K562 (cell line): Measurements from ENCODE around the gene TMEFF1. TPM values are rescaled to one million over a fixed set of nuclear protein-coding genes. Genes with fewer than 3 reads are reported as not detected.
A peak's percentile ranks its signal among the peaks of the same experiment; 100 is the strongest.

ENCODE experiments used
- ATAC-seq: fragments of 200-7000 bp; cut with Tn5 transposase; 3 replicates; pipeline ENCODE4 v1.9.1; 2020; ENCODE audit warnings: moderate library complexity
- BruUV-seq: library from RNA; stranded (reverse); fragments of 400-500 nt; replicated peaks from 2 replicates; lab custom pipeline; 2021; lab: Mats Ljungman, UMichigan
- CTCF ChIA-PET: fragments of 300-600 bp; formaldehyde crosslinking; extraction: SDS; loops from one replicate; lab custom pipeline; 2021; ENCODE audit warnings: low intra/inter-chr PET ratio; lab: Yijun Ruan, JAX
- POLR2A ChIA-PET: fragments of 300-600, 350-650 bp; sonication (Branson Sonifier 250); formaldehyde crosslinking; extraction: SDS; loops from one replicate; lab custom pipeline; 2021; ENCODE audit warnings: antibody characterized with exemption, inconsistent platforms; lab: Yijun Ruan, JAX
- DNase-seq, 4 experiments: peaks; one replicate each; pipeline versions ENCODE4 v3.0.0 to v3.0.0-alpha.2; 2011 to 2018; ENCODE audit warnings: low spot score in 3 of 4, mixed read lengths in 3 of 4; ENCODE audit errors: extremely low read depth in 1 of 4
- FAIRE-seq: peaks from 2 replicates; lab custom pipeline; 2011; peaks lifted over from hg19 to GRCh38; lab: Jason Lieb, UNC
- H2AFZ ChIP-seq: 2 replicates; pipeline ENCODE4 v1.6.0; 2011; ENCODE audit warnings: low read depth, low read length, control low read depth, inconsistent platforms
- H3K27ac ChIP-seq: fragments of 200-600 bp; 3 replicates; pipeline ENCODE4 v1.8.0; 2011; ENCODE audit warnings: low read depth, mild to moderate bottlenecking, control low read depth, inconsistent platforms, low read length, moderate library complexity, mixed read lengths; ENCODE audit errors: extremely low read depth
- H3K27me3 ChIP-seq, 2 experiments: fragments of 300-600 bp in 1 of 2; 2 replicates in 1 of 2; 3 replicates in 1 of 2; pipeline versions ENCODE4 v1.6.0 to v1.8.0; 2011; ENCODE audit warnings: inconsistent platforms in 2 of 2, low read length in 2 of 2, mild to moderate bottlenecking in 1 of 2, mixed read lengths in 1 of 2, moderate library complexity in 1 of 2; ENCODE audit not compliant: control insufficient read depth in 2 of 2, insufficient read depth in 2 of 2
- H3K36me3 ChIP-seq: fragments of 300-600 bp; 3 replicates; pipeline ENCODE4 v1.8.0; 2011; ENCODE audit warnings: mild to moderate bottlenecking, low read length, inconsistent platforms; ENCODE audit not compliant: control insufficient read depth, insufficient read depth
- H3K4me1 ChIP-seq, 2 experiments: fragments of 200-600 bp in 1 of 2; replicated peaks in 1 of 2; 2 replicates in 1 of 2; 3 replicates in 1 of 2; pipeline versions ENCODE4 v1.5.1 to v1.8.0; 2011; ENCODE audit warnings: inconsistent platforms in 2 of 2, low read length in 2 of 2, mild to moderate bottlenecking in 1 of 2, mixed read lengths in 1 of 2, moderate library complexity in 1 of 2; ENCODE audit not compliant: control insufficient read depth in 2 of 2, insufficient read depth in 2 of 2
- H3K4me2 ChIP-seq: 2 replicates; pipeline ENCODE4 v1.6.1; 2011; ENCODE audit warnings: low read length, control low read depth, inconsistent platforms, mixed read lengths; ENCODE audit not compliant: insufficient read depth
- H3K4me3 ChIP-seq: fragments of 200-600 bp; sonication (generic), shearing (Covaris generic); 2 replicates; pipeline ENCODE4 v1.5.1; 2016; ENCODE audit warnings: control low read depth, inconsistent platforms
- H3K79me2 ChIP-seq: fragments of 200-600 bp; 3 replicates; pipeline ENCODE4 v1.8.0; 2011; ENCODE audit warnings: low read length, inconsistent platforms; ENCODE audit not compliant: control insufficient read depth, insufficient read depth
- H3K9ac ChIP-seq, 2 experiments: 2 replicates each; pipeline versions ENCODE4 v1.6.0 to v1.6.1; 2011; ENCODE audit warnings: low read depth in 2 of 2, low read length in 2 of 2, control low read depth in 1 of 2, inconsistent platforms in 1 of 2, mild to moderate bottlenecking in 1 of 2, mixed read lengths in 1 of 2; ENCODE audit not compliant: insufficient read depth in 1 of 2
- H3K9me1 ChIP-seq: one replicate; pipeline ENCODE4 v1.6.0; 2011; ENCODE audit warnings: inconsistent platforms, mild to moderate bottlenecking, low read length, moderate library complexity; ENCODE audit not compliant: control insufficient read depth, insufficient read depth
- H3K9me3 ChIP-seq: replicated peaks from 2 replicates; pipeline ENCODE4 v1.5.1; 2011; ENCODE audit warnings: low read depth, low read length, inconsistent platforms; ENCODE audit not compliant: control insufficient read depth, insufficient read depth
- H4K20me1 ChIP-seq: replicated peaks from 2 replicates; pipeline ENCODE4 v1.6.1; 2011; ENCODE audit warnings: low read length, inconsistent platforms, mixed read lengths; ENCODE audit not compliant: control insufficient read depth, insufficient read depth
- E2F5 ChIP-seq: sonication (generic); formaldehyde crosslinking; IDR thresholded peaks from 2 replicates; pipeline ENCODE4 v1.8.0; 2022; ENCODE audit warnings: mild to moderate bottlenecking, missing genetic modification reagents
- TFAP4 ChIP-seq: sonication (generic); formaldehyde crosslinking; IDR thresholded peaks from 2 replicates; pipeline ENCODE4 v1.8.0; 2022; ENCODE audit warnings: missing genetic modification reagents, mild to moderate bottlenecking, moderate library complexity, borderline replicate concordance
- ZBTB7A ChIP-seq: IDR thresholded peaks from 2 replicates; pipeline ENCODE4 v1.6.1; 2011; ENCODE audit warnings: low read depth, mild to moderate bottlenecking, low read length, moderate library complexity, borderline replicate concordance; ENCODE audit not compliant: control insufficient read depth
- ZNF551 ChIP-seq: fragments of 250-450 bp; sonication (Bioruptor Pico); IDR thresholded peaks from 2 replicates; pipeline ENCODE4 v1.5.0; 2021; ENCODE audit warnings: mild to moderate bottlenecking, moderate library complexity
- WGBS: fragments of 100-300 bp; shearing (Covaris generic); methylation state at CpG from one replicate; pipeline ENCODE4 v1.1.6; 2016; ENCODE audit warnings: low coverage, mixed read lengths; ENCODE audit not compliant: insufficient coverage; ENCODE audit errors: missing lambda C conversion rate; 5-methylcytosine and 5-hydroxymethylcytosine counted together
- in situ Hi-C: fragments of 300-500 bp; cut with MboI; formaldehyde crosslinking; loops from 4 replicates; pipeline ENCODE4 v1.15.0; 2018; ENCODE audit warnings: inconsistent platforms, mixed read lengths
- intact Hi-C: fragments of 100-400 bp; cut with micrococcal nuclease; formaldehyde crosslinking; loops from 2 replicates; pipeline ENCODE4 v1.14.2; 2022
- polyA plus RNA-seq, 8 experiments: library from polyadenylated mRNA; depleted of rRNA in 4 of 8; stranded (reverse) in 5 of 8; unstranded in 3 of 8; fragments of >200 nt; fragmentation: Nextera tagmentation in 2 of 8; fragmentation: Illumina TruSeq in 1 of 8; extraction: Ambion mirVana in 2 of 8; extraction: Trizol in 1 of 8; gene quantifications; 2 replicates each; pipeline versions ENCODE4 v1.2.1 to v1.2.3, GENCODE V29; 2011 to 2014; ENCODE audit warnings: inconsistent platforms in 1 of 8, missing spikeins in 1 of 8
- total RNA-seq, 7 experiments: library from RNA; depleted of rRNA in 6 of 7; stranded (reverse); fragments of >200 nt in 6 of 7; fragmentation: Illumina TruSeq in 2 of 7; extraction: Trizol in 2 of 7; gene quantifications; 2 replicates each; pipeline versions ENCODE4 v1.2.1 to v1.2.3, GENCODE V29; 2011 to 2021; ENCODE audit warnings: low replicate concordance in 1 of 7

Gene TMEFF1
- total and polyA plus RNA-seq, 9 of the 15 experiments (the other 6 are each of a cell fraction or from before 2014, with no cell fraction given), result 0.07 to 1.1 (median 0.28) TPM; not detected in 2

GRCh38 chr9:100474082-100474923 lies 1.4 kb downstream of the TMEFF1 start:
- Histone ChIP-seq H3K4me2 (peak overlapping the region; percentile 46; the same call in 1 of the 2 replicates), H3K4me3 (peak overlapping the region; percentile 43), H3K36me3 (no peaks in the 10 kb centered on the region), H4K20me1 (no peaks in the 10 kb centered on the region), H3K79me2 (no peaks in the 10 kb centered on the region), H3K27ac (no peak overlapping the region), H3K9ac (peak overlapping the region in 1 of 2 experiments; percentile 87; a peak in 1 of 4 replicates), H2AFZ (no peak overlapping the region), H3K27me3 (peaks cover 0 to 10% of the 10 kb centered on the region in 2 experiments; a peak in 4 of 5 replicates)
- intact Hi-C loops (no loop called here), in situ Hi-C loops (no loop called here)
- BruUV-seq, result no TSS peak
- POLR2A ChIA-PET, result interaction anchor here (0.5 kb wide), 1 partner anchor 18 kb away, joined by 4 read pairs; no protein-coding TSS in a partner anchor
- no peak for ATAC-seq
- no peak for DNase-seq
- CTCF ChIA-PET, result no interaction called here
- whole genome bisulfite sequencing, result 41% methylated on average over 14 of the region's 26 CpGs
- no peak for TF ChIP-seq TFAP4
- no peak for TF ChIP-seq ZNF551 (CRISPR knock-in tag)
- TF ChIP-seq ZBTB7A, result 0 out of 2 replicates have a peak, but pooled peaks have one; percentile 11
- no peak for TF ChIP-seq E2F5 (CRISPR knock-in tag)
- TF ChIP-seq, all 486 proteins: peak for 1
- no peak for FAIRE-seq
- Histone ChIP-seq H3K9me1 (no peaks in the 10 kb centered on the region), H3K9me3 (no peaks in the 10 kb centered on the region; the same call in 1 of the 2 replicates), H3K4me1 (peaks cover 6 to 17% of the 10 kb centered on the region in 2 experiments; a peak in 4 of 5 replicates)
